ENCODE results near the gene NPIPB2. TPM values are rescaled to one million over a fixed set of nuclear protein-coding genes. Genes with fewer than 3 reads are reported as not detected.
"Not testable (repeated sequence)": the region's sequence is repeated elsewhere in the genome, so short reads cannot be mapped to it uniquely, and the experiment has no call there.

The NPIPB2 gene
- total RNA-seq, 1 experiment from 2014 or later, result 5.0 TPM

GRCh38 chr16:11962457-11962856 is 20.6 kb upstream of the NPIPB2 start:
- DNase-seq (ENCODE audit: low read depth), result not testable (repeated sequence)

GRCh38 chr16:11957591-11958395 is 15.9 kb upstream of the NPIPB2 start:
- no peak for DNase-seq (ENCODE audit: low read depth)

- DNase-seq (ENCODE audit: low read depth), result peak; percentile 19
These were observed 14.7 kb upstream of the NPIPB2 start for GRCh38 chr16:11956558-11956957.

- peak; percentile 98 for DNase-seq (ENCODE audit: low read depth)
These were observed 13.9 kb upstream of the NPIPB2 start for GRCh38 chr16:11955713-11956123.

- not testable (repeated sequence) for DNase-seq (ENCODE audit: low read depth)
These were observed 11.7 kb upstream of the NPIPB2 start for GRCh38 chr16:11953576-11953975.

GRCh38 chr16:11950388-11950787 is 8.5 kb upstream of the NPIPB2 start:
- no peak for DNase-seq (ENCODE audit: low read depth)

- DNase-seq (ENCODE audit: low read depth), result peak; percentile 60
These were observed 7.7 kb upstream of the NPIPB2 start for GRCh38 chr16:11949527-11949926.

GRCh38 chr16:11948819-11949218 is 7.0 kb upstream of the NPIPB2 start:
- no peak for DNase-seq (ENCODE audit: low read depth)

GRCh38 chr16:11946433-11946832 is 4.6 kb upstream of the NPIPB2 start:
- DNase-seq (ENCODE audit: low read depth), result no peak

- DNase-seq (ENCODE audit: low read depth), result not testable (repeated sequence)
These were observed 14.5 kb downstream of the NPIPB2 start for GRCh38 chr16:11927350-11927749.

GRCh38 chr16:11924046-11924445 is 17.8 kb downstream of the NPIPB2 start:
- DNase-seq (ENCODE audit: low read depth), result not testable (repeated sequence)

- peak; percentile 84 for DNase-seq (ENCODE audit: low read depth)
These were observed 25.1 kb downstream of the NPIPB2 start for GRCh38 chr16:11916524-11917285.

- peak; percentile 97 for DNase-seq (ENCODE audit: low read depth)
These were observed 26.0 kb downstream of the NPIPB2 start, which contains the start of gene GSPT1 for GRCh38 chr16:11915644-11916523. GSPT1 (minus strand) TSS chr16:11915956; CDS start chr16:11915720, 236 bp downstream.

- DNase-seq (ENCODE audit: low read depth), result peak; percentile 19
These were observed 26.7 kb downstream of the NPIPB2 start for GRCh38 chr16:11915114-11915643.

- peak; percentile 42 for DNase-seq (ENCODE audit: low read depth)
These were observed 27.4 kb downstream of the NPIPB2 start for GRCh38 chr16:11914210-11915113.

GRCh38 chr16:11913425-11914079 is 28.3 kb downstream of the NPIPB2 start:
- DNase-seq (ENCODE audit: low read depth), result peak; percentile 8

- no peak for DNase-seq (ENCODE audit: low read depth)
These were observed 31.9 kb downstream of the NPIPB2 start for GRCh38 chr16:11909653-11910545.

GRCh38 chr16:11907160-11907970 is 34.5 kb downstream of the NPIPB2 start:
- DNase-seq (ENCODE audit: low read depth), result no peak
